Effector CD8-positive, alpha-beta T cell (primary cell): ENCODE measurements around the gene PDILT.
"Not testable (repeated sequence)": the region's sequence is repeated elsewhere in the genome, so short reads cannot be mapped to it uniquely, and the experiment has no call there.

ENCODE experiments used
- DNase-seq: peaks from one replicate; lab custom pipeline; 2025; lab: John Stamatoyannopoulos, UW
- total RNA-seq, 4 experiments: gene quantifications; one replicate each; lab custom pipeline; 2026; lab: John Stamatoyannopoulos, UW

PDILT gene, protein sequence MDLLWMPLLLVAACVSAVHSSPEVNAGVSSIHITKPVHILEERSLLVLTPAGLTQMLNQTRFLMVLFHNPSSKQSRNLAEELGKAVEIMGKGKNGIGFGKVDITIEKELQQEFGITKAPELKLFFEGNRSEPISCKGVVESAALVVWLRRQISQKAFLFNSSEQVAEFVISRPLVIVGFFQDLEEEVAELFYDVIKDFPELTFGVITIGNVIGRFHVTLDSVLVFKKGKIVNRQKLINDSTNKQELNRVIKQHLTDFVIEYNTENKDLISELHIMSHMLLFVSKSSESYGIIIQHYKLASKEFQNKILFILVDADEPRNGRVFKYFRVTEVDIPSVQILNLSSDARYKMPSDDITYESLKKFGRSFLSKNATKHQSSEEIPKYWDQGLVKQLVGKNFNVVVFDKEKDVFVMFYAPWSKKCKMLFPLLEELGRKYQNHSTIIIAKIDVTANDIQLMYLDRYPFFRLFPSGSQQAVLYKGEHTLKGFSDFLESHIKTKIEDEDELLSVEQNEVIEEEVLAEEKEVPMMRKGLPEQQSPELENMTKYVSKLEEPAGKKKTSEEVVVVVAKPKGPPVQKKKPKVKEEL
- 0 reads per million in 4 experiments for total RNA-seq

GRCh38 chr16:20404637-20405036 is at the start of gene PDILT:
PDILT (minus strand) TSS chr16:20404737; CDS start chr16:20399300, 5,437 bp downstream.
- no peak for DNase-seq

- not testable (repeated sequence) for DNase-seq
These were observed 49.1 kb upstream of the PDILT start for GRCh38 chr16:20453633-20454032.

- DNase-seq = not testable (repeated sequence)
These were observed 46.8 kb upstream of the PDILT start, which contains the start of gene ACSM2A for GRCh38 chr16:20451364-20451763. ACSM2A (plus strand) TSS chr16:20451521; CDS start chr16:20460115, 8,594 bp downstream.

- not testable (repeated sequence) for DNase-seq
These were observed 42.3 kb upstream of the PDILT start for GRCh38 chr16:20446652-20447393.

- DNase-seq = not testable (repeated sequence)
These were observed 37.3 kb upstream of the PDILT start for GRCh38 chr16:20441859-20442258.

DNA sequence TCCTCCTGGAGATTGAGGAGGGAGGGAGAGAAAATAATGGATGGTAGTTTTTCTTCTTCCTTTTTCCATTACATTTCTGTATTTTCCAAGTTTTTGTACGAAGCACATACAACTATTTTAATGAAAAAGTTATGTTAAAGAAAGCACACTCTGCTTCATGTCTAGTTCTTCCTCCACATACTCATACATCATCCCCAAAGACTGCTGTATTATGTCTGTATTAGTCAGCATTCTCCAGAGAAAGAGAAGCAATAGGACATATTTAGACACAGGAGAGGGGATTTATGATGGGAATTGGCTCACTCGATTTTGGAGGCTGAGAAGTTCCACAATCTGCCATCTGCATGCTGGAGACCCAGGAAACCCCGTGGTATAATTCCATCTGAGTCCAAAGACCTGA is 36.7 kb upstream of the PDILT start:
- no peak for DNase-seq

GRCh38 chr16:20440731-20441130 is 36.2 kb upstream of the PDILT start:
- DNase-seq = not testable (repeated sequence)

DNA sequence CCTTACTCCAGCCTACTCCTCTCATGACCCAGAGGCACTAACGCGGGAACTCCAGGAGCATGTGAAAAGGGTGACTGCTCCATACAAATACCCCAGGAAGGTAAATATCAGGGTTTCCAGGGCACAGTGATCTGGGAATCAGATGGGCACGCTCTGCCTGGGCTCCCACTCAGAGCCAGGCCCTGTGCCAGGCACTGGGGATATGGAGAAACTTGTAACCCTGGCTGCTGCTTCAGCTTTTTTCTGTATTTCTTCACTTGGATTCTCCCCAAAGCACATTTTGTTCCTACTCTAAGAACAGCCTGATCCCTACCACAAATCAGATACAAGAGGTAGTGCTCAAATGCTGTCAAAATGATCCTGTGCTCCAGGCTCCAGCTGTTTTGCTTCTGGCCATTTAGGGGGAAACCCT is 35.3 kb upstream of the PDILT start:
- not testable (repeated sequence) for DNase-seq

DNA sequence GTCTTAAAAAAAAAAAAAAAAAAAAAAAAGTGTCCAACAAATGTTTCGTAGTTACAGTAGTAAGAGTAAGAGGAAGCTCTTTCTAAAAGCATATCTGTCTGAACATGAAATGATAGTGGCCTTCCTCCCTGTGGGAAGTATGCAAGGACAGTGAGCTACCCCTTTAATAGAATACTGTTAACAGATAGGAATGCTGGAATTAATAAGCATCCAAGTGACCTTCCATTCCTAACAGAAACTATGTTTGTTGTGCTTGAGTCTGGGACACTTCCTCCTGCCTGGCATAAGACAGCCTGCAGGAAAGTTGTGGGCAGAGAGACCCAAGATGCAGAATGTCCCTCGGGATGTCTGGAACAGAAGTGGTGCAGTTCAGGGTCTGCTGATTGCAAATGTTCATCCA is 34.4 kb upstream of the PDILT start:
- DNase-seq = not testable (repeated sequence)

GRCh38 chr16:20430948-20431347 is 26.4 kb upstream of the PDILT start:
- no peak for DNase-seq

- DNase-seq = not testable (repeated sequence)
These were observed 25.9 kb upstream of the PDILT start for GRCh38 chr16:20430480-20430879.

GRCh38 chr16:20429499-20429898 is 25.0 kb upstream of the PDILT start:
- DNase-seq = not testable (repeated sequence)

DNA sequence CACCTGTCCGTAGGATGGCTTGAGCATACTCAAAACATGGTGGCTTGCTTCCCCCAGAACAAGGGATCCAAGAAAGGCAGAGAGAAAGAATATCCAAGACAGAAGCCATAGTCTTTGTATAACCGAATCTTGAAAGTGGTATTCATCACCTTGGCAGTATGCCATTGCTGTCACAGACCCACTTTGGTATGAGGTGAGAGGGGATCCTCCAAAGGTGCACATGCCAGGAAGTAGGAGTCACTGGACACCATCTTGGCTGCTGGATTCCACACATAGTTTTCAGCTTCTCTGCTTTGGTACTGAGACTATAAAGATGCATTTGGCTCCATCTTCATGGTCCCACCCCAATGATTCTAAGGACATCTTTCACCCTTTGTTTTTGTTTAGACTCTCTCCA is 22.9 kb upstream of the PDILT start:
- DNase-seq = not testable (repeated sequence)

- DNase-seq = no peak
These were observed 19.8 kb upstream of the PDILT start for GRCh38 chr16:20424129-20424866.

- not testable (repeated sequence) for DNase-seq
These were observed 19.2 kb upstream of the PDILT start for GRCh38 chr16:20423772-20424128.

GRCh38 chr16:20421748-20422147 is 17.2 kb upstream of the PDILT start:
- not testable (repeated sequence) for DNase-seq

GRCh38 chr16:20419093-20419492 is 14.6 kb upstream of the PDILT start:
- DNase-seq = not testable (repeated sequence)

DNA sequence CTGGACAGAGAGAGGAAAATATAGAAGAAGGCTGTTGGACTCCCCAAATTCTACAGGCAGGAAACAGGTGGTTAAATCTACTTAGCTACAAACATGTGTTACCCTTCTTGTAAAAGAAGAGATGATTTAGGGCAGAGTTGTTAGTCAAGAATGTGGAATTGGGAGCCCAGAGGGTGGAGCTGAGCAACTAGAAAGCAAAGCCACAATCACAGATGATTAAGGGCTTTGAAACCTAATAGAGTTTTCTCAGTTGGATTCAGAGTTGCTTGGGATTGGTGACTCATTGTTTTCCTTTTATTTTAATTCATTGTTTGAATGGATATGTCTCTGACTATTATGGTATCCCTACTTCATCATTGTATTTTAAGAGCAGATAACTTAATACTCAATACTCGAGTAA is 11.0 kb upstream of the PDILT start:
- no peak for DNase-seq

DNA sequence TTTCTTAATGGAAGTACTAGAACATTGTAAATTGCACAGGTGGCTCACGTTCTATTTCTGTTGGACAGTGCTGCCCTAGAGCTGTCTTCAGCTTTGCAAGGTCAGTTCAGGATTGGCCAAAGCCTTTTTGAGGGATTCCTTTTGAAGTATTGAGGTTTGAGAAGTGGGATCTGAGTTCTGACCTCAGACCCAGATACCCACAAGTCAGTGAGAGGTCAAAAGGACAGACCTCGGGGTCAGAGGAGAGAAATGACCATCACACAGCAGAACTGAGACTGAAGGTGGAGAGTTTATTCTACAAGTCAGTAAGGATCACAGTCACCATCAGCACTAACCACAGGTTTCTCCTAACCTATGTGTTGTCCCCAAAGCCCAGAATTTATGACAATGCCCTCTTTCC is 6.5 kb upstream of the PDILT start:
- no peak for DNase-seq

DNA sequence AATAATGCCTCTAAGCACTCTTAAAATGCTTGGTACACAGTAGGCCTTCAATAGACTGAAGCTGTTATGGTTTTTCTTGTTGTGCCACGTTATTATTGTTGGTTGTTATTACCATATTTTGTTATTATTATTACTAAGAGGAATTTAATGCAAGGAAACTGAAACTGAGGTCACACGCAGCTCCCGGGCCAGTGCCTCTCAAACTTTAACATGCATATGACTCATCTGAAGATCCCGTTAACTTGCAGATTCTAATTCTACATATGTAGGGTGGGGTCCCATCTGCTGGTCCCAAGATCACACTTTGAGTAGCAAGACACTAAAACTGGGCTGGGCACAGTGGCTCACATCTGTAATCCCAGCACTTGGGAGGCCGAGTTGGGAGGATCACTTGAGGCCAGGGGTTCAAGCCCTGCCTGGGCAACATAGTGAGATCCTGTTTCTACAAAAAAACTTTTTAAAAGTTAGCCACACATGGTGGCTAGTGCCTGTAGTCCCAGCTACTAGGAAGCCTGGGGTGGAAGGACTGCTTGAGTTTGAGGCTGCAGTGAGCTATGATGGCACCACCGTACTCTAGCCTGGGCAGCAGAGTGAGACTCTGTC is 5.7 kb upstream of the PDILT start:
- no peak for DNase-seq

DNA sequence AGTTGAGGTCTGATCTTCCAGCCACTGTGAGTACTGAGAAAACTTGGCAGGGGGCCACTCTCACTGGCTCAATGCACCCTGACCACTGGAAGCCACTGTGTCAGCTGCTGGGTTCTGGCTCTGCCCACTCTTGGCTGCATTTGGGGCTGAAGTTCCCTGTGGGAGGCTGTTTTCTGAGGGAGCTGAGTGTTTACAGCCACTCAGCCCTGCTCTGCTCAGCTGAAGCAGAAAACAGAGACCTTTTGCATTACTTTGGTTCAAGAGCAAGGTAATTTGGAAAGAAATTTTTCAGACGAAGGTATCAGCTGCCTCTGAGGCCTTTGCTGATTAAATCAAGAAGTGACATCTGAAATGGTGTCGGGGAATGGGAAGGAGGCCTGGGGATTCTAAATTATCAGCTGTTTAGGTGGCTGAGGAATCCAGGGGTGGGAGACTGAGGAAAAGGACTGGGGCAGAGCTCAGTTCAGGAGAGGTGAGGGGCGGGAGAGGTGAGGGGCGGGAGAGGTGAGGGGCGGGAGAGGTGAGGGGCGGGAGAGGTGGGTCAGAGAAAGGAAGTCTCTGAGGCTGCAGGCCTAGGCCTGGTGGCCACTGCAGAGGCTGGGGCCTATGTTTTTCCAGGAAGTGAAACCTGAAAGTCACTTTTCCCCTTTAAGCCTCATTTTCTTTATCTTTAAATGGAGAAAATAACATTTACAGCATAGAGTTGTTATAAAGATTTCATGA is 5.0 kb upstream of the PDILT start, which contains the start of gene ACSM5:
Gene ACSM5 (plus strand): TSS at position 137 of the 723 bp plus-strand sequence. CDS start 1,951 bp downstream, outside the sequence.
- DNase-seq = no peak
